Activated CD8-positive, alpha-beta T cell treated with anti-CD3 and anti-CD28 coated beads for 36 hours (primary cell): Measurements from ENCODE around the gene NAALADL2. TPM values are rescaled to one million over a fixed set of nuclear protein-coding genes. Genes with fewer than 3 reads are reported as not detected.

Experiments used
- ATAC-seq: fragments of 200-7000 bp; cut with Tn5 transposase; one replicate; pipeline ENCODE4 v1.10.0; 2021; ENCODE audit warnings: mild to moderate bottlenecking, moderate library complexity
- CTCF ChIA-PET: fragments of 350-600 bp; sonication (Branson Sonifier 250); formaldehyde crosslinking; loops from one replicate; lab custom pipeline; 2021; ENCODE audit warnings: antibody characterized with exemption; lab: Charles Lee
- POLR2A ChIA-PET: fragments of 350-600 bp; sonication (Branson Sonifier 250); formaldehyde crosslinking; loops from one replicate; lab custom pipeline; 2021; ENCODE audit warnings: antibody characterized with exemption; lab: Charles Lee
- DNase-seq: peaks from one replicate; pipeline ENCODE4 v3.0.0-alpha.2; 2020
- H3K27ac Mint-ChIP-seq: one replicate; pipeline ENCODE4 v1.8.0; 2021; ENCODE audit warnings: mild to moderate bottlenecking, mixed read lengths
- H3K27me3 Mint-ChIP-seq: one replicate; pipeline ENCODE4 v1.8.0; 2021; ENCODE audit warnings: mixed read lengths
- H3K36me3 Mint-ChIP-seq: one replicate; pipeline ENCODE4 v1.8.0; 2021; ENCODE audit warnings: low read depth, mixed read lengths
- H3K4me1 Mint-ChIP-seq: one replicate; pipeline ENCODE4 v1.8.0; 2021; ENCODE audit warnings: low read depth, mixed read lengths
- H3K4me3 Mint-ChIP-seq: one replicate; pipeline ENCODE4 v1.8.0; 2021; ENCODE audit warnings: mild to moderate bottlenecking, moderate library complexity, mixed read lengths
- H3K9me3 Mint-ChIP-seq: one replicate; pipeline ENCODE4 v1.8.0; 2021; ENCODE audit warnings: mixed read lengths
- intact Hi-C: fragments of 100-400 bp; cut with micrococcal nuclease; formaldehyde crosslinking; loops from one replicate; pipeline ENCODE4 v1.10.0; 2022
- total RNA-seq, 2 experiments: library from RNA; stranded (reverse); gene quantifications; one replicate each; pipeline ENCODE4 v1.2.3, GENCODE V29; 2021
- TF ChIP-seq, protein P1 (sequence below): fragments of 200-600 bp; IDR thresholded peaks from one replicate; pipeline ENCODE4 v1.8.0; 2022; ENCODE audit warnings: antibody characterized with exemption, mild to moderate bottlenecking

The NAALADL2 gene
- total RNA-seq, 2 experiments from 2014 or later, result 0.60 TPM; not detected in 1

DNA sequence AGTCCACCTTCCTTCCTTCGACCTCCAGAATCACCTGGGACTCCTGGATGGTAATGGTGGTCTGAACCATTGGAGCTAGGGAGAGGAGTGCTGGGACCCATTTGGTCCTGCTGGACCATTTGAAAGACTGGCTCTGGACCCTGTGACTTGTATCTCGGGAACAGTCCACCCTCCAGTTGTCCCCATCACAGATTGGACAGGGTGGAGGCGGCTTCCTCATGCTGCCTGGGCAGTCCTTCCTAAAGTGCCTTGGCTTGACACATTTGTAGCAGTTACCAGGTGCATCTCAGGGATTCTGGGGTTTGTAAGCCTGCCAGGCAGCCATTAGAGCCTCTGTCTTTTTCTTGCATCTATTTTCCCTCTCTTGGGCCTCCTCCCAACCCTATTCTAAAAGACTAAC lies 758.1 kb downstream of the NAALADL2 start:
- ATAC-seq (no peak), DNase-seq (no peak)
- CTCF ChIA-PET, result no interaction called here
- H3K27ac Mint-ChIP-seq, result no peak overlapping the region
- H3K27me3 Mint-ChIP-seq, result no peaks in the 10 kb centered on the region
- peaks cover 2% of the 10 kb centered on the region for H3K9me3 Mint-ChIP-seq
- intact Hi-C loops, result no loop called here
- H3K4me1 Mint-ChIP-seq, result no peaks in the 10 kb centered on the region
- POLR2A ChIA-PET, result no interaction called here
- H3K4me3 Mint-ChIP-seq, result no peak overlapping the region
- TF ChIP-seq, protein P1, sequence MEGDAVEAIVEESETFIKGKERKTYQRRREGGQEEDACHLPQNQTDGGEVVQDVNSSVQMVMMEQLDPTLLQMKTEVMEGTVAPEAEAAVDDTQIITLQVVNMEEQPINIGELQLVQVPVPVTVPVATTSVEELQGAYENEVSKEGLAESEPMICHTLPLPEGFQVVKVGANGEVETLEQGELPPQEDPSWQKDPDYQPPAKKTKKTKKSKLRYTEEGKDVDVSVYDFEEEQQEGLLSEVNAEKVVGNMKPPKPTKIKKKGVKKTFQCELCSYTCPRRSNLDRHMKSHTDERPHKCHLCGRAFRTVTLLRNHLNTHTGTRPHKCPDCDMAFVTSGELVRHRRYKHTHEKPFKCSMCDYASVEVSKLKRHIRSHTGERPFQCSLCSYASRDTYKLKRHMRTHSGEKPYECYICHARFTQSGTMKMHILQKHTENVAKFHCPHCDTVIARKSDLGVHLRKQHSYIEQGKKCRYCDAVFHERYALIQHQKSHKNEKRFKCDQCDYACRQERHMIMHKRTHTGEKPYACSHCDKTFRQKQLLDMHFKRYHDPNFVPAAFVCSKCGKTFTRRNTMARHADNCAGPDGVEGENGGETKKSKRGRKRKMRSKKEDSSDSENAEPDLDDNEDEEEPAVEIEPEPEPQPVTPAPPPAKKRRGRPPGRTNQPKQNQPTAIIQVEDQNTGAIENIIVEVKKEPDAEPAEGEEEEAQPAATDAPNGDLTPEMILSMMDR, result no peak
- H3K36me3 Mint-ChIP-seq, result no peaks in the 10 kb centered on the region

DNA sequence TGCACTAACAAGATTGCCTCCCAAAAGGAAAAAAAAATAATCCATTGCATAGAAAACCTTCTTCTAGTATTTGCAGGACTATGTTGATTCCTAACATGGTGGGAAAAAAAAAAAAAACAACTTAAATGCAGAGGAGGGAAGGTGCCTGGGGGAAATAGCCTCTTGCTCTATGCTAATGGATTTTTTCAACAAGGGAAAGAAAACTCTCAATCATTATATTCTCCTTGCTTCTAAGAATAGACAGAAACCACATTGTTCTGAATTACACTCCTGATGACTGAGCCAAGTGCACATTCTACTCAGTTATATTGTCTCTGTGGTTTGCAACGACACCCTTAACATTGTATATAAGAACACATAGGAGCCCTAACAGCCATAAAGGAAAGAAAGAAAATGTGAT lies 760.2 kb downstream of the NAALADL2 start:
- Mint-ChIP-seq H3K4me1 (no peaks in the 10 kb centered on the region), H3K36me3 (no peaks in the 10 kb centered on the region), H3K27ac (no peak overlapping the region), H3K27me3 (no peaks in the 10 kb centered on the region), H3K4me3 (no peak overlapping the region), H3K9me3 (peaks cover 2% of the 10 kb centered on the region)
- ATAC-seq (no peak), DNase-seq (no peak)
- ChIA-PET CTCF (no interaction called here), POLR2A (no interaction called here)
- intact Hi-C loops, result no loop called here
- TF ChIP-seq, protein P1, result no peak

DNA sequence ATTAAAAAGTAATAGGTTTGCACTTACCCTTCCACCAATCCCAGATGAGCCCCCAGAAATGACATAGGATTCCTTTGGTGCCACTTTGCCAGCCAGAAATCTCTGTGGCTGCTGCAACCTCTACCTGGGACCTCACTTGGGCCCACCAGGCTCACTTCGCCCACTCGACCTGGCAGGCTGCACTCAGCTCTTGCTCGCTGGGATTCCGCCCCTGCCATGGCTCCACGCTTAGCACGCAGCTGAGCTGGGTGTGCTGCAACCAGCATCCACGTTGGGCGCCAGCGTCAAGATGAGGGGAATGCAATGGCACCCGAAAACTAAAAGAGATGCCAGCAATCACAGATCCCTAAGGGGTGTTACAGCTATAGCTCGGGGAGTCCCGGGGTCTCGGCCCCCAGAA lies 761.0 kb downstream of the NAALADL2 start:
- H3K4me1 Mint-ChIP-seq, result no peaks in the 10 kb centered on the region
- ChIA-PET POLR2A (no interaction called here), CTCF (no interaction called here)
- no peak overlapping the region for H3K4me3 Mint-ChIP-seq
- H3K27ac Mint-ChIP-seq, result no peak overlapping the region
- H3K9me3 Mint-ChIP-seq, result peaks cover 2% of the 10 kb centered on the region
- no peaks in the 10 kb centered on the region for H3K36me3 Mint-ChIP-seq
- ATAC-seq, result no peak
- intact Hi-C loops, result no loop called here
- no peaks in the 10 kb centered on the region for H3K27me3 Mint-ChIP-seq
- TF ChIP-seq, protein P1, result no peak
- DNase-seq, result no peak

DNA sequence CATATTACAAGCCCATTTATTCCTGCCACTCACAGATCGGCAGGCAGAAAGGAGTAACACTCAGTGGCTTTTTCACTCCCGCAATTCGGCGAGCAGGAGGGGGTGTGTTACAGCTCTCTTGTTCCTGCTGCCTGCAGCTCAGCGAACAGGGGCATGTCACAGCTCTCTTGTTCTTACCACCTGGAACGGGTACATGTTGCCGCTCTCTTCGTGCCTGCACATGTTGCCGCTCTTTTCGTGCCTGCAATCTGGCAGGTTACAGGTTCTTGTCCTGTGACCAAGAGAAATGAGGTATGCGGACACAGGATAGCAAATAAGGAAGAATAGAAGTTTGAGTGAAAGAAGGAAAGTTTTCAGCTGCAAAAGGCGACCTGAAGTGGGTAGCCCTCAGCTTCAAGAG lies 761.4 kb downstream of the NAALADL2 start:
- ATAC-seq, result no peak
- H3K4me1 Mint-ChIP-seq, result no peaks in the 10 kb centered on the region
- H3K27ac Mint-ChIP-seq, result no peak overlapping the region
- no peaks in the 10 kb centered on the region for H3K27me3 Mint-ChIP-seq
- no peaks in the 10 kb centered on the region for H3K36me3 Mint-ChIP-seq
- H3K9me3 Mint-ChIP-seq, result peaks cover 4% of the 10 kb centered on the region
- no peak for DNase-seq
- intact Hi-C loops, result no loop called here
- TF ChIP-seq, protein P1, result no peak
- CTCF ChIA-PET, result no interaction called here
- POLR2A ChIA-PET, result no interaction called here
- no peak overlapping the region for H3K4me3 Mint-ChIP-seq

DNA sequence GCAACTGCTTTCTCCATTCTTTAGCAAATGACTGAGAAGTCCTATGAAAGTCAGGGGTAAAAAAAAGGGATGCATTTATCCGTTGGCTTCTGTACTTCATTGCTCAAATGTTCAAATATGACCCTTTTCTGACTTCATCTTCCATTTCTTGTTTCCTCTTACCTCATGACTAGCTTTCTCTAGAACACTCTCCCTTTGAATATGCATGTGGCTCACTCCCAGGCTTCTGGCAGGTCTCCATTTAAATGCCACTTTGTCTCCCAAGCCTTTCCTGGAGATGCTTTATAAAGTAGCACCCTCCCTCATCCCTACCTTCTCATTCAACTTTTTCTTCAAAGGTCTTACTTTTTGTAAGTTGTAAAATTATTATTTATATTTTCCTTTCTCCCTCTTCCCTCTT lies 781.8 kb downstream of the NAALADL2 start:
- DNase-seq, result no peak
- Mint-ChIP-seq H3K27ac (no peak overlapping the region), H3K36me3 (no peaks in the 10 kb centered on the region), H3K9me3 (peaks cover 6% of the 10 kb centered on the region), H3K27me3 (no peaks in the 10 kb centered on the region), H3K4me1 (no peaks in the 10 kb centered on the region), H3K4me3 (no peak overlapping the region)
- ChIA-PET POLR2A (no interaction called here), CTCF (no interaction called here)
- ATAC-seq, result no peak
- TF ChIP-seq, protein P1, result no peak
- intact Hi-C loops, result no loop called here
